Activated T-cell treated with anti-CD3 and anti-CD28 coated beads, Interleukin-2, amount 50 U/mL, for 24 hours (primary cell): ENCODE results near the gene UBE2QL1.
"Not testable (repeated sequence)": the region's sequence is repeated elsewhere in the genome, so short reads cannot be mapped to it uniquely, and the experiment has no call there.

Experiments
- DNase-seq: peaks from one replicate; pipeline ENCODE4 v3.0.0-alpha.2; 2020
- H3K27ac Mint-ChIP-seq: 2 replicates; pipeline ENCODE4 v1.8.0; 2020; ENCODE audit warnings: mild to moderate bottlenecking, mixed read lengths
- H3K27me3 Mint-ChIP-seq: 2 replicates; pipeline ENCODE4 v1.8.0; 2020; ENCODE audit warnings: mixed read lengths
- H3K36me3 Mint-ChIP-seq: 2 replicates; pipeline ENCODE4 v1.8.0; 2020; ENCODE audit warnings: low read depth, mixed read lengths
- H3K4me1 Mint-ChIP-seq: 2 replicates; pipeline ENCODE4 v1.8.0; 2020; ENCODE audit warnings: low read depth, mixed read lengths
- H3K4me3 Mint-ChIP-seq: 2 replicates; pipeline ENCODE4 v1.8.0; 2020; ENCODE audit warnings: mild to moderate bottlenecking, moderate library complexity, mixed read lengths
- H3K9me3 Mint-ChIP-seq: 2 replicates; pipeline ENCODE4 v1.8.0; 2020; ENCODE audit warnings: mixed read lengths

UBE2QL1 gene

DNA sequence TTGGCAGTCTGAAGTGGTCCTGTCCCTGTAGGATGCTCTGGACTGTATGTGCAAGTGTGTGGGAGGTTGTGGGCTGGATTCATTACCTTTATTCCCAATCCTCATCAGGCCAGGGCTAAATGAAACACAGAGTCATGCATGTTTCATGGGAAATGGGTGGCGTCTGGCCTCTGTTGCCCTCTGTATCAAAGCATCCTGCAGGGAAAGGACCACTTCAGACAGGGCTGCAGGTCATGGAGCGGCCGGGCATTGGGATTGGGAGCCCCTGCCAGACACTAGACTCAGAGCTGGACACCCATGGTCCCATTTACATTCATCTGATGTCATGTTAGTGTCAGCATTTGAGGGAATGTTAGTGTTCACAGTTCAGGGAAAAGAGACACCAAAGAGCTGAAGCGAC, 53.8 kb downstream of the UBE2QL1 start:
- H3K27ac Mint-ChIP-seq, result no peak overlapping the region
- peaks cover 35% of the 10 kb centered on the region for H3K27me3 Mint-ChIP-seq
- peaks cover 5% of the 10 kb centered on the region for H3K4me1 Mint-ChIP-seq
- DNase-seq, result no peak
- H3K9me3 Mint-ChIP-seq, result no peaks in the 10 kb centered on the region
- no peaks in the 10 kb centered on the region for H3K36me3 Mint-ChIP-seq
- no peak overlapping the region for H3K4me3 Mint-ChIP-seq

DNA sequence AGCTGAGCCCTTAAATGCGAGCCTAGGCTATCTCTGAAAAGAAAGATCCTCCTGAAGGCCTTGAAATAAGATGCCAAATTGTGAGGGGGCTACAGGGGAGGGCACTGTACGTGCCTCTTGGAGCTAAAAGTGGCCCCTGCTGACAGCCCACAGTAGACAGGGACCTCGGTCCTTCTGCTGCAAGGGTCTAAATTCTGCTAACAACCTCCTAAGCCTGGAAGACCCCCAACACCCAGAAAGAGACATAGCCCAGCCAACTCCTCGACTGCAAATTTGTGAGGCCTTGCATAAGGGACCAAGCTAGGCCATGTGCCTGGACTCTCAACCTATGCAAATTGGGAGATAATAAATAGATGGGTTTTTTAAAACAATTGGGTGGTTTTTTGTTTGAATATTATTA, 54.7 kb downstream of the UBE2QL1 start:
- Mint-ChIP-seq H3K4me1 (no peaks in the 10 kb centered on the region), H3K27me3 (peaks cover 39% of the 10 kb centered on the region), H3K27ac (no peak overlapping the region), H3K4me3 (no peak overlapping the region), H3K36me3 (no peaks in the 10 kb centered on the region), H3K9me3 (no peaks in the 10 kb centered on the region)
- DNase-seq, result no peak

DNA sequence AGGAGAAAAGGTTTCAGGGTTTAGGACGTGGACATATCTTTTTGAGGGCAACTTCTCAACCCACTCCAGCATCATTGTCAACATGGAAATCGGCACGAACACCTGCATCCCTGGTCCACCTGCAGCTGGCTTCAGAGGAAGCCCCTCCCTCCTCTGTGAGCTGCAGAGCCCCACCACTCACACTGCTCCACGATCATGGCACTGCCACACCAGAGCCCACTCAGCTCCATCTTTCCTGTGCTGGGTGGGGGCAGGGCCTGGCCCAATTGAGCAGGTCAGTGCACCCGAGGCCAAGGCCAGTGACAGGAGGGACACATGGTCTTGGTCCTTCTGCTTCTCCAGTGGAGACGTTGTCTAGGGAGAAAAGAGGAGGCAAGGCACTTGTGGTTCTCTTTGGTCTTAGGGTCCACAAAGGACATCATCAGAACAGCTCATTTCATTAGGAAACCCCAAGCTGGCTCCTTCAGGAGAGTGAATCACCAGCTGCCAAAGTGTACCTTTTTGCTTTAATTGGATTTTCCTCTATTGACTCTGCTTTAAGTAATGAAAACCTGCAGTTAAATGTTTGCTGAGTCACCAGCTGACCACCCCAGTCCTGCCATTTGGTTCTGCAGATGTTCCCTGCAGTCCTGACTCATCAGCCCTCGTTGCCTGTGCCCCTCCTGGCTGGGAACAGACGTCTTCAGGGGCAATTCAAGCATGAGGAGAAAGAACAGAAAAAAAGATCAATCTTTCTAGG, 56.2 kb downstream of the UBE2QL1 start:
- Mint-ChIP-seq H3K4me1 (no peaks in the 10 kb centered on the region), H3K4me3 (no peak overlapping the region), H3K27me3 (peaks cover 41% of the 10 kb centered on the region), H3K36me3 (no peaks in the 10 kb centered on the region), H3K27ac (no peak overlapping the region), H3K9me3 (no peaks in the 10 kb centered on the region)
- no peak for DNase-seq

DNA sequence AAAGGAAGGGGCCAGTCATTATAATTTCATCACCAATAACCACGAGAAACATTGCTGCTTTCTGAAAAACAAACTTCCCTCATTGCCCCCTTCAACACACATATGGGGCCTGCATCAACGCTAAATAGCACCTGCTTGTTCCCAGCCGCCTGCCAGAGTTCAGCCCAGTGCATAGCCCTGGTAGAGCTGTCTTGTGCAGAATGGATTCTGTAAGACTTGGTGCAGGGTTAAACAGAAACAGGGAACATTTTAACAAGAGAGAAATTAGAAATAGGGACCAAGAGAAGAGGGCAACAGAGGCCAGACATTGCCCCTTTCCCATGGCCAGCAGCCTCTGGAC, 56.7 kb downstream of the UBE2QL1 start:
- Mint-ChIP-seq H3K36me3 (no peaks in the 10 kb centered on the region), H3K4me3 (no peak overlapping the region), H3K27ac (no peak overlapping the region), H3K4me1 (no peaks in the 10 kb centered on the region), H3K9me3 (no peaks in the 10 kb centered on the region), H3K27me3 (peaks cover 41% of the 10 kb centered on the region)
- DNase-seq, result no peak

DNA sequence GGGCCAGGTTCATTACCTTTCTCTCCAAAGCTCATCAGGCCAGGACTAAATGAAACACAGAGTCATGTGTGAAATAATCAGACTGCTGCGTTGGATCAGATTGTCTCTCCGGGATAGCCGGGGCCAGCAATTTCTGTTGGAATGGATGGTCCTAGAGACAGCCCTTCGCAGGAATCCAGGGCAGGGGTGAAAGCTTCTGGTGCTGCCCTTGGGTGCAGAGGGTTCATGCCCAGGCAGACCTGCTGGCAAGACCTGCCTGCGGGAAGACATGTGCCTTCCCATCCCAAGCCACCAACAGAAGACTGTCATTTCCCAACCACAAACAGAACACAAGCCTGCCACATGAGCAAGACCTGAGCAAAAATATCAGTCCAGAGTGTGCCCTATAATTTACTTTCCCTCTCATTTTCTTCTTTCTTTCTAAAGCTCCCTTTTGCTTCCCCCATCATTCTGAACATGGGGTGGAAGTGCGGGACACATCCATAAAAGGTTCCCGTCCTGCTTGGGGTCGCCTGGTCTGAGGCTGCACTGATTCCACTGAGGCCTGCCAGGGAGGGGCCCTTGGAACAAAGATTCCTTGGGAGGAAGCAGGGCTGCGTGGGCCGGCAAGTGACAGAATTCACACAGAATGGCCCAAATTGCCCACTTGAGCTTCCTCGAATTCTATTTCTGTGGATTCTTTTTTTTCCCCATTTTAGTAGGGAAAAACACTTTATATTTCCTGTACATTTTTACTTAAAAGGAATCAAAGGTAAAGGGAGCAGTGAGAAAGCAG, 57.3 kb downstream of the UBE2QL1 start:
- Mint-ChIP-seq H3K36me3 (no peaks in the 10 kb centered on the region), H3K27me3 (peaks cover 41% of the 10 kb centered on the region), H3K9me3 (no peaks in the 10 kb centered on the region), H3K27ac (no peak overlapping the region), H3K4me3 (no peak overlapping the region), H3K4me1 (no peaks in the 10 kb centered on the region)
- no peak for DNase-seq

DNA sequence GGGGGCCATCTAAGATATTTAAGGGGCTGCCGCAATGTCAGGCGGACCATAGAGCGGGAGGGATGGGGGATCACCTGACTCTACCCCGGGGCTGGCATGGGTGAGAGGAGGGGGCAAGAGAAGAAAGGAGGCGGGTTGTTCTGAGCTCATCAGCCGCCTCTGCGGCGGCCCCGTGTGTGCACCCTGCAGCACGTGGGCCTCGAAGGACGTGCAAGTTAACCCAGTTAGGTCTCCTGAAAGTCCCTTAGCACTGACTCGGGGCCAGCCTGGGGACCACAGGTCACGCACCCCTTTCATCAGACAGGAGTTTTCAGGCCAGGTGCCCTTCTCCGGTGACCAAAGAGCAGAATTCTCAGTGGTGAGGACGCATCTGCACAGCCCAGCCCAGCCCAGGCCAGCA, 58.0 kb downstream of the UBE2QL1 start:
- no peak for DNase-seq
- Mint-ChIP-seq H3K4me3 (no peak overlapping the region), H3K4me1 (no peaks in the 10 kb centered on the region), H3K9me3 (no peaks in the 10 kb centered on the region), H3K36me3 (no peaks in the 10 kb centered on the region), H3K27ac (no peak overlapping the region), H3K27me3 (peaks cover 39% of the 10 kb centered on the region)

DNA sequence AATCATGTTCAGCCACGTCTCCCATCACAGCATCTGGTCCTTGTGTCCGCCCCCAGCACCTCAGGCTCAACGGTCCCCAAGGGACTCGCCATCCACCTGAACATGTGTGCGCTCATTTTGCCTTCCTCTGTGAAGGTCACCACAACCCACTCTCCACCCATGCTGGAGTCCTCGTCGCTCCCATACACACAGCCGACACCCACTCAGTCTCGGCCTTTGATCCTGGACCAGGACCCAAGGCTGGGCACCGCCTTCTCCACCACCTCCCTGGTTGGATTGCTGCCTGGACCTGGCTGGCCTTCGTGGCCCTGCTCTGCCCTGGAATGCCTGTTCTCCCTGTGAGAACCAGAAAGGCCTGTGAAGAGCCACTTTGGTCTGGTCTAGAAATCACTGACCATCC, 60.3 kb downstream of the UBE2QL1 start:
- Mint-ChIP-seq H3K27ac (no peak overlapping the region), H3K4me1 (no peaks in the 10 kb centered on the region), H3K9me3 (no peaks in the 10 kb centered on the region), H3K27me3 (peaks cover 39% of the 10 kb centered on the region), H3K4me3 (no peak overlapping the region), H3K36me3 (no peaks in the 10 kb centered on the region)
- DNase-seq, result no peak

DNA sequence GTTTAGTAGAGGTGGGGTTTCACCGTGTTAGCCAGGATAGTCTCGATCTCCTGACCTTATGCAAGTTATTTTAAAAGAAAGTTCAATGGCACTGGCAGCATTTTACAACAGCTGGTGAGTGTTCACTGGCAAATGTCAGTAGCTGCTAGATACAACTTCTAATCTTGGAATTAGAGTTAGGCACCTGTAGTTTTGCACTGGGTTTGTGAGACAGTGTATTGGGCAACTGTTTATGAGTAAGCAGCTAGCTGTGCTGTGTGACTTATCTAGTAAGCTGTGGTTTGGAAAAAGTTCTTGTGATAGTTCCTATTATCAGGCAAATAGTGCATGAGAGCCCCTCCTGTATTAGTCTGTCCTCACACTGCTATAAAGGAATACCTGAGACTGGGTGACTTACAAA, 61.5 kb downstream of the UBE2QL1 start:
- Mint-ChIP-seq H3K27me3 (peaks cover 31% of the 10 kb centered on the region), H3K9me3 (no peaks in the 10 kb centered on the region), H3K27ac (no peak overlapping the region), H3K4me3 (no peak overlapping the region), H3K36me3 (no peaks in the 10 kb centered on the region), H3K4me1 (no peaks in the 10 kb centered on the region)
- DNase-seq, result no peak

DNA sequence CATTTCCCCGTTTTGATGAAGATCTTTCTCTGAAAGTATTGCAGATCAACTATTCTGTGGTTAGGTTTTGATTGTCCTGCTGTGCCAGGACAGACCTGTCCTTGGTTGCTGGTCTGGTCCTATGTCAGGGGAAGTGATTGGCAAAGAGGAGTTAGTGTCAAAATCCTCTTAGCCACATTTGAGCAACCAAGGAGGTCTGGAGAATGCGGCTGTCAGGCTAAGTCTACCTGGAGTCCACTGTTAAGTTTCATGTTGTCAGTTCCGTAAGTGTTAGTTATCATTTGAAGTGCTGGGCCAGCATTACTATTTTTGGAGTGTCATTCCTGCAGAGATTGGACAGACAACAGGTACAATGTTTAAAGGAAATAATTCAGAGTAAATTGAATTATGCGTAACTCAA, 62.3 kb downstream of the UBE2QL1 start:
- no peaks in the 10 kb centered on the region for H3K36me3 Mint-ChIP-seq
- H3K4me1 Mint-ChIP-seq, result no peaks in the 10 kb centered on the region
- H3K9me3 Mint-ChIP-seq, result no peaks in the 10 kb centered on the region
- H3K4me3 Mint-ChIP-seq, result no peak overlapping the region
- no peak for DNase-seq
- no peak overlapping the region for H3K27ac Mint-ChIP-seq
- H3K27me3 Mint-ChIP-seq, result peaks cover 22% of the 10 kb centered on the region

DNA sequence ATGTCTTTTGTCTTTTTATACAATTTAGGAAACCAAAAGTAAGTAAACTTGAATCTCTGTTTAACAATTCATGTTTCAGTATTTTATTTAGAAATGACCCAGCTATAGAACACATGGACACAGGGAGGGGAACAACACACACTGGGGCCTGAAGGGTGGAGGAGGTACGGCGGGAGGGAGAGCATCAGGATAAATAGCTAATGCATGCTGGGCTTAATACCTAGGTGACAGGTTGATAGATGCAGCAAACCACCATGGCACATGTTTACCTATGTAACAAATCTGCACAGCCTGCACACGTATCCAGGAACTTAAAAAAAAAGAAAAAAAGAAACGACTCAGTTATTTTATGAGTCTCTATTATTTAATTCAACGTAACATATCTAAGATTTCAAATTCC, 67.2 kb downstream of the UBE2QL1 start:
- H3K4me3 Mint-ChIP-seq, H3K27ac Mint-ChIP-seq, DNase-seq, H3K4me1 Mint-ChIP-seq, H3K36me3 Mint-ChIP-seq, H3K27me3 Mint-ChIP-seq, H3K9me3 Mint-ChIP-seq: not testable (repeated sequence)

DNA sequence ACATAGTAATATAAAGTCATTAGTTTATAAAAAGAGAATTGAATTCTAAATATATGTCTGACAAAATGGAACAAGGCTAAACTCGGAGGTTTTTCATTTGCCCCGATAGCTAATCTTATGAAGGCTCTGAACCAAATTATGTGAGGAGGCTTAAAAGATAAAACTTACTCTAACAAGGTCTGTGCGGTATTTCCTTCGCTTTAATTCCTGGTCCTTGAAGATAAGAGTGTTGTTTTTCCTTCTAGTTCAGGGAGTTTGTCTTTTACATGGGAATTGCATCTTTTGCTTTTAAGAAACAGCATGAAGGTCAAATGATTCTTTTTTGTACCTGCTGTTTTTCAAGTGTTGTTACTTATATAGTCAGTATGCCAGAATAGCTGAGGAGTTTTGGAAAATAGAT, 68.2 kb downstream of the UBE2QL1 start:
- Mint-ChIP-seq H3K9me3 (no peaks in the 10 kb centered on the region), H3K27me3 (peaks cover 8% of the 10 kb centered on the region), H3K4me3 (no peak overlapping the region), H3K36me3 (no peaks in the 10 kb centered on the region), H3K27ac (no peak overlapping the region), H3K4me1 (no peaks in the 10 kb centered on the region)
- no peak for DNase-seq

DNA sequence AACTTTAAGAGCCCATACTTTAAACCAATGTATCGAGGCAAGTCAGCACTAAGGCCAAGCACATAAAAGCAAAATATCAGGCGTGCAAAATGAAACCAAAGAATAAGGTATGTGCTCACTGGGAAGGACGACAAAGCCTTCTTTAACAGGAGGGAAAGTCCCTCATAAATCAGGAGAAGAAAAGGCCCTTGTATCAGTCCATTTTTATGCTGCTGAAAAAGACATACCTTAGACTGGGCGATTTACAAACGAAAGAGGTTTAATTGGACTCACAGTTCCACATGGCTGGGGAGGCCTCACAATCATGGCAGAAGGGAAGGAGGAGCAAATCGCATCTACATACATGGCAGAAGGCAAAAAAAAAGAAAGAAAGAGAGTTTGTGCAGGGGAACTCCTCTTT, 68.9 kb downstream of the UBE2QL1 start:
- Mint-ChIP-seq H3K27me3 (peaks cover 12% of the 10 kb centered on the region), H3K36me3 (no peaks in the 10 kb centered on the region), H3K4me1 (no peaks in the 10 kb centered on the region), H3K27ac (no peak overlapping the region), H3K4me3 (no peak overlapping the region), H3K9me3 (no peaks in the 10 kb centered on the region)
- DNase-seq, result no peak

DNA sequence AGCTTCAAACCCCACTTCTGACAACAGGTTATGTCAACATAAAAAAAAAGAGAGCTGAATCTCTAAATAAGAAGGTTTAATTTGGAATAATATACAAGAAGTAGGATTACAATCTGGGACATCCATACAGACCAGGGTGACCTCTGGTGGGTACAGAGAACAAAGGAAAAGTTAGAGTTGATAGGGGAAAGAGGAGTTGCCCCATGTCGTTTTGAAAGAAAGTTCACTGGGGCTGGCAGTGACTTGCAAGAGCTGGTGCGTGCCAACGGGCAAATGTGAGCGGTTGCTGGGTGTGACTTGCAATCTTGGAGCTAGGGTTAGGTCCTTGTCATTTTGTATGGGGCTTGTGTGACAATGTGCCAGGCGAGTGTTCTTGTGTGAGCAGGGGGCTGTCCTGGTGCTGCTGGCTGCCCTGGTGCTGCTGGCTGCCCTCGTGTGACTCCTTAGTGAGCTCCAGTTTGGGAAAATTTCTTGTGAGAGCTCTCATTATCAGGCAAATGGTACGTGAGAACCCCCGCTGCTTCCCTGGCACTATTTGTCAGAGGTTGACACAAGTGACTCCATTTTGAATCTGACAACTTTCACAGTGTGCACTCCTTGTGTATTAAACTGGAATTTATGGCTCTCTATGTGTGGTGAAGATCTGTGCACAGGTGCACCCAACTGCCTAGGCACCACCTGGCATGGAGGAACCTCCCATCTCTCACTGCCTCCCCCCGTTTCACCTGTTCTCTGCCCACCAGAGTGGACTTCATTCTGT, 69.8 kb downstream of the UBE2QL1 start:
- DNase-seq, result no peak
- Mint-ChIP-seq H3K4me1 (no peaks in the 10 kb centered on the region), H3K27ac (no peak overlapping the region), H3K9me3 (no peaks in the 10 kb centered on the region), H3K36me3 (no peaks in the 10 kb centered on the region), H3K27me3 (peaks cover 12% of the 10 kb centered on the region), H3K4me3 (no peak overlapping the region)

DNA sequence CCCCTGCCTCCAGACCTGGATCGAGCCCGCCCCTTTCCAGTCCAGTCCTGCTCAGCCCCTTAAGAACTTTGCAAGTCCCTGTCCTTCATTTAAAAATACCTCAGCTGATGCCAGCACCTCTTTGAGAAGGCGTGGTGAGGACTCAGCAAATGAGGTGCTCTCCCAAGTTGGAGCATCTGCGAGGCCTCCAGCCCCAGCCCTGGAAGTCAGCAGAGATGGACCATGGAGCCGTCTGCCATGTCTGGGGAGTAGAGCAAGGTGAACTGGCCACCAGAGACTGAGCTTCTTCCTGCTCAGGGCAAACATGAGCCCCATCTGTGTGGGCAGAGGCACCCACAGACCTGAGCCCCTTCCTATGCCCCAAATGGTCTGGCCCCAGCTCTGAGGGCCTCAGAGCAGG, 71.5 kb downstream of the UBE2QL1 start:
- Mint-ChIP-seq H3K27me3 (peaks cover 16% of the 10 kb centered on the region), H3K4me1 (no peaks in the 10 kb centered on the region), H3K4me3 (no peak overlapping the region), H3K27ac (no peak overlapping the region), H3K36me3 (no peaks in the 10 kb centered on the region), H3K9me3 (no peaks in the 10 kb centered on the region)
- DNase-seq, result no peak

DNA sequence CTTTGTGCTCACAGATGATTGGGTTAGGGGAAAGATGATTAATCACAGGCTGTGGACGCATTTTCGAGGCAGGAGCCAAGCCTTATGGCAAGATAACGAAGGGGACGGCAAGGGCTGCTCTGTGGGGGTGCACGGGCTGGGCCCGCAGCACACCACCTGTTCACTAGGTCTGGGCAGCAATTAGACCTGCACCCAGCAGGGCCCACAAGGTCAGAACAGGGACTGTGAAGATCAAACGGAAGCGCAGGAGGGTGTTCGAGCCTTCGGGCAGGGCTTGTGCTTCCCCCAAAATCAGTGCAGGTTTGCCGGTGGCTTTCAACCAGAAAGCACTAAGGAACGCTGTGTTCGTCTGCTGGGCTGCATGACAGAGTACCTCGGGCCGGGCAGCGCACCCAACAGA, 73.7 kb downstream of the UBE2QL1 start:
- Mint-ChIP-seq H3K4me1 (no peaks in the 10 kb centered on the region), H3K27ac (no peak overlapping the region), H3K27me3 (peaks cover 16% of the 10 kb centered on the region), H3K9me3 (no peaks in the 10 kb centered on the region), H3K4me3 (no peak overlapping the region), H3K36me3 (no peaks in the 10 kb centered on the region)
- no peak for DNase-seq
